ENCODE results near the gene ASAP2.

DNA sequence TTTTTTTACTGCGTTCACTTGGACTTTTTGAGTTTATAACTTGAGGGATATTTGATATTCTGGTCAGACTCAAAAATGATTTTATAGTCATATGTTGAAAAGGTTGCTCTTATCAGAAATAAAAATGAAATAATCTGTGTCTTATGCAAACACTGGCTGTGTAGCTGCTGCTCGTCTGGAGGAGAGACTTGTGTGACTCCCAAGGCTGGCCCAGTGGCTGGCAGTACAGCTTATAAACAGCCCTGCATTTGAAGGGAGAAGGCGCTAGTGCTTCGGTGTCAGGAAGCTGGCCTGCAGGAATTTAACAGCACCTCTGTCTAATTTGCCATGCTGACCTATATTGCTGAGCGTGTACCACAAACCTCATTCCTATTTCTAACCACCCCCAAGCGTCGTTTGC lies 74.5 kb downstream of the ASAP2 start:
- TF ChIP-seq, protein P1, sequence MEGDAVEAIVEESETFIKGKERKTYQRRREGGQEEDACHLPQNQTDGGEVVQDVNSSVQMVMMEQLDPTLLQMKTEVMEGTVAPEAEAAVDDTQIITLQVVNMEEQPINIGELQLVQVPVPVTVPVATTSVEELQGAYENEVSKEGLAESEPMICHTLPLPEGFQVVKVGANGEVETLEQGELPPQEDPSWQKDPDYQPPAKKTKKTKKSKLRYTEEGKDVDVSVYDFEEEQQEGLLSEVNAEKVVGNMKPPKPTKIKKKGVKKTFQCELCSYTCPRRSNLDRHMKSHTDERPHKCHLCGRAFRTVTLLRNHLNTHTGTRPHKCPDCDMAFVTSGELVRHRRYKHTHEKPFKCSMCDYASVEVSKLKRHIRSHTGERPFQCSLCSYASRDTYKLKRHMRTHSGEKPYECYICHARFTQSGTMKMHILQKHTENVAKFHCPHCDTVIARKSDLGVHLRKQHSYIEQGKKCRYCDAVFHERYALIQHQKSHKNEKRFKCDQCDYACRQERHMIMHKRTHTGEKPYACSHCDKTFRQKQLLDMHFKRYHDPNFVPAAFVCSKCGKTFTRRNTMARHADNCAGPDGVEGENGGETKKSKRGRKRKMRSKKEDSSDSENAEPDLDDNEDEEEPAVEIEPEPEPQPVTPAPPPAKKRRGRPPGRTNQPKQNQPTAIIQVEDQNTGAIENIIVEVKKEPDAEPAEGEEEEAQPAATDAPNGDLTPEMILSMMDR (conservative IDR thresholded peaks at IDR 0.05; ENCODE audit: low read length), result no peak
- TF ChIP-seq EZH2phosphoT487 (IDR thresholded peaks at IDR 0.05; ENCODE audit: borderline replicate concordance, low read depth, low read length), result no peak
